Measurements from ENCODE around the gene THRB. TPM values are rescaled to one million over a fixed set of nuclear protein-coding genes. Genes with fewer than 3 reads are reported as not detected.

Gene THRB
- polyA plus RNA-seq, 1 of the 3 experiments (the other 2 are of a cell fraction): 0.02 TPM

GRCh38 chr3:24174614-24175013, 320.0 kb downstream of the THRB start:
- ChIA-PET CTCF (interaction anchor here (0.6 to 1.2 kb wide), 3 partner anchors 11 to 26 kb away, joined by 3 to 6 read pairs (median 3); no protein-coding TSS in a partner anchor), POLR2A (no interaction called here)
- no peaks in the 10 kb centered on the region for H3F3A ChIP-seq (replicated peaks; ENCODE audit: insufficient read depth)
- 100% methylated on average over 2 of the region's 2 CpGs for WGBS (ENCODE audit: low lambda C conversion rate)
- no peaks in the 10 kb centered on the region; a peak in 1 of 4 replicates for H3K4me1 ChIP-seq (ENCODE audit: control insufficient read depth in 1 of 2, insufficient read depth in 2 of 2, low read depth in 1 of 2, low read length in 1 of 2)
- no peaks in the 10 kb centered on the region for H3K36me3 ChIP-seq (replicated peaks in 1 of 2; ENCODE audit: control insufficient read depth in 1 of 2, insufficient read depth in 2 of 2, low read length in 1 of 2)
- no peak overlapping the region for H2AFZ ChIP-seq (ENCODE audit: low read depth)
- no peaks in the 10 kb centered on the region for H4K20me1 ChIP-seq (ENCODE audit: insufficient read depth)
- no peak overlapping the region for H3K4me2 ChIP-seq
- TF ChIP-seq, protein P1, sequence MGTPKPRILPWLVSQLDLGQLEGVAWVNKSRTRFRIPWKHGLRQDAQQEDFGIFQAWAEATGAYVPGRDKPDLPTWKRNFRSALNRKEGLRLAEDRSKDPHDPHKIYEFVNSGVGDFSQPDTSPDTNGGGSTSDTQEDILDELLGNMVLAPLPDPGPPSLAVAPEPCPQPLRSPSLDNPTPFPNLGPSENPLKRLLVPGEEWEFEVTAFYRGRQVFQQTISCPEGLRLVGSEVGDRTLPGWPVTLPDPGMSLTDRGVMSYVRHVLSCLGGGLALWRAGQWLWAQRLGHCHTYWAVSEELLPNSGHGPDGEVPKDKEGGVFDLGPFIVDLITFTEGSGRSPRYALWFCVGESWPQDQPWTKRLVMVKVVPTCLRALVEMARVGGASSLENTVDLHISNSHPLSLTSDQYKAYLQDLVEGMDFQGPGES (IDR thresholded peaks at IDR 0.05; ENCODE audit: low read depth, low read length): no peak
- H3K9ac ChIP-seq: no peak overlapping the region
- no peaks in the 10 kb centered on the region for H3K9me2 ChIP-seq
- H3K79me2 ChIP-seq (ENCODE audit: insufficient read depth): no peaks in the 10 kb centered on the region
- DNase-seq: no peak
- H3K27ac ChIP-seq (ENCODE audit: low read depth in 2 of 2, low read length in 1 of 2): no peak overlapping the region
- H3K9me3 ChIP-seq: no peaks in the 10 kb centered on the region
- no peaks in the 10 kb centered on the region for H3K27me3 ChIP-seq (ENCODE audit: insufficient read depth)
- H3K4me3 ChIP-seq (ENCODE audit: low read depth in 2 of 2, low read length in 1 of 2): no peak overlapping the region

DNA sequence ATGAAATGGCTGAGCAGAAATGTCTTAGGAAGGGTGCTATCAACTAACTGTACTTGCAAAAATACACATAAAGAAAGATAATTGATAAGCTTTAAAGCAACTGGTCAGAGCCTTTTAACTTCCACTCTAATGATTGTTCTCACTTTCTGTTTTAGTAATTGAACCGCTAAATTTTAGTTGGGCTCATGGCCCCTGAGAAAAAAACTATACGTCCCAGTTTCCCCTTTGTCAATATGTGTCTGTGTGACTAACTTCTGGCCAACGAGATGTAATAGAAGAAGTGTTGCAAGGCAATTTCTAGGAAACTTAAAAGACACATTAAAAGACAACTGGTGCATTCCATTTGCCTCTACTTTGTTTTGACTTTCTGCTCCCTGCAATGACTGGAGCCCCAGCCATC, 325.7 kb downstream of the THRB start:
- ChIA-PET POLR2A (no interaction called here), CTCF (no interaction called here)
- Histone ChIP-seq H3K27ac (ENCODE audit: low read depth in 2 of 2, low read length in 1 of 2) (no peak overlapping the region), H3K9ac (no peak overlapping the region), H3K27me3 (ENCODE audit: insufficient read depth) (no peaks in the 10 kb centered on the region), H3F3A (replicated peaks; ENCODE audit: insufficient read depth) (no peaks in the 10 kb centered on the region), H3K4me2 (no peak overlapping the region), H4K20me1 (ENCODE audit: insufficient read depth) (no peaks in the 10 kb centered on the region), H3K36me3 (replicated peaks in 1 of 2; ENCODE audit: control insufficient read depth in 1 of 2, insufficient read depth in 2 of 2, low read length in 1 of 2) (no peaks in the 10 kb centered on the region), H3K9me3 (no peaks in the 10 kb centered on the region), H3K4me3 (ENCODE audit: low read depth in 2 of 2, low read length in 1 of 2) (no peak overlapping the region), H3K79me2 (ENCODE audit: insufficient read depth) (no peaks in the 10 kb centered on the region), H2AFZ (ENCODE audit: low read depth) (no peak overlapping the region), H3K9me2 (no peaks in the 10 kb centered on the region), H3K4me1 (ENCODE audit: control insufficient read depth in 1 of 2, insufficient read depth in 2 of 2, low read depth in 1 of 2, low read length in 1 of 2) (no peaks in the 10 kb centered on the region)
- no peak for DNase-seq
- TF ChIP-seq CHD2 (IDR thresholded peaks at IDR 0.05; ENCODE audit: low read length, partially characterized antibody) (no peak), RCOR1 (IDR thresholded peaks at IDR 0.05; ENCODE audit: low read length) (no peak)
- TF ChIP-seq, protein P1 (IDR thresholded peaks at IDR 0.05; ENCODE audit: low read depth, low read length): no peak
- WGBS (ENCODE audit: low lambda C conversion rate): 91% methylated on average over 3 of the region's 3 CpGs

GRCh38 chr3:24167429-24167828, 327.2 kb downstream of the THRB start:
- Histone ChIP-seq H3K9me2 (no peaks in the 10 kb centered on the region; the same call in 1 of the 2 replicates), H4K20me1 (ENCODE audit: insufficient read depth) (no peaks in the 10 kb centered on the region), H3K9ac (no peak overlapping the region), H3K79me2 (ENCODE audit: insufficient read depth) (no peaks in the 10 kb centered on the region), H2AFZ (ENCODE audit: low read depth) (no peak overlapping the region), H3K4me2 (no peak overlapping the region), H3K36me3 (replicated peaks in 1 of 2; ENCODE audit: control insufficient read depth in 1 of 2, insufficient read depth in 2 of 2, low read length in 1 of 2) (no peaks in the 10 kb centered on the region), H3K4me1 (ENCODE audit: control insufficient read depth in 1 of 2, insufficient read depth in 2 of 2, low read depth in 1 of 2, low read length in 1 of 2) (no peaks in the 10 kb centered on the region), H3K27me3 (ENCODE audit: insufficient read depth) (no peaks in the 10 kb centered on the region), H3K27ac (ENCODE audit: low read depth in 2 of 2, low read length in 1 of 2) (no peak overlapping the region), H3K4me3 (ENCODE audit: low read depth in 2 of 2, low read length in 1 of 2) (no peak overlapping the region), H3F3A (replicated peaks; ENCODE audit: insufficient read depth) (no peaks in the 10 kb centered on the region), H3K9me3 (no peaks in the 10 kb centered on the region)
- DNase-seq: no peak
- POLR2A ChIA-PET: no interaction called here
- WGBS (ENCODE audit: low lambda C conversion rate): 67% methylated on average over 3 of the region's 3 CpGs
- CTCF ChIA-PET: interaction anchor here (0.9 to 3.0 kb wide), 4 partner anchors 18 to 129 kb away, joined by 3 to 9 read pairs (median 4); no protein-coding TSS in a partner anchor
- TF ChIP-seq USF1 (IDR thresholded peaks at IDR 0.05; ENCODE audit: borderline replicate concordance, low read depth): no peak
- TF ChIP-seq MEF2A (IDR thresholded peaks at IDR 0.05; ENCODE audit: borderline replicate concordance, low read depth): no peak
- no peak for TF ChIP-seq SMC3 (IDR thresholded peaks at IDR 0.05; ENCODE audit: low read depth, low read length)
- TF ChIP-seq FOXJ3 (CRISPR knock-in tag; IDR thresholded peaks at IDR 0.05): no peak
- no peak for TF ChIP-seq SIN3A (IDR thresholded peaks at IDR 0.05; ENCODE audit: borderline replicate concordance, low read depth, low read length)
- TF ChIP-seq JUND (IDR thresholded peaks at IDR 0.05): no peak
- TF ChIP-seq TAF1 (IDR thresholded peaks at IDR 0.05; ENCODE audit: borderline replicate concordance, low read depth, low read length): no peak
- TF ChIP-seq ELF1 (IDR thresholded peaks at IDR 0.05): no peak
- TF ChIP-seq EZH2phosphoT487 (IDR thresholded peaks at IDR 0.05; ENCODE audit: borderline replicate concordance, low read depth): no peak
- no peak for TF ChIP-seq FOXM1 (IDR thresholded peaks at IDR 0.05; ENCODE audit: low read depth)
- no peak for TF ChIP-seq TEAD4 (IDR thresholded peaks at IDR 0.05; ENCODE audit: borderline replicate concordance, insufficient read depth)
- no peak for TF ChIP-seq CHD2 (IDR thresholded peaks at IDR 0.05; ENCODE audit: low read length, partially characterized antibody)
- no peak for TF ChIP-seq RAD21 (IDR thresholded peaks at IDR 0.05; ENCODE audit: low read length)
- no peak for TF ChIP-seq FOSL2 (IDR thresholded peaks at IDR 0.05; ENCODE audit: borderline replicate concordance, low read depth)
